Colon (tissue), 2 donors: ENCODE data around the gene SEMA3D.

Experiments used
- FAIRE-seq: peaks from 2 replicates; lab custom pipeline; 2012; peaks lifted over from hg19 to GRCh38; lab: Jason Lieb, UNC
- donor health status: control.
- donor health status: control.

SEMA3D gene

DNA sequence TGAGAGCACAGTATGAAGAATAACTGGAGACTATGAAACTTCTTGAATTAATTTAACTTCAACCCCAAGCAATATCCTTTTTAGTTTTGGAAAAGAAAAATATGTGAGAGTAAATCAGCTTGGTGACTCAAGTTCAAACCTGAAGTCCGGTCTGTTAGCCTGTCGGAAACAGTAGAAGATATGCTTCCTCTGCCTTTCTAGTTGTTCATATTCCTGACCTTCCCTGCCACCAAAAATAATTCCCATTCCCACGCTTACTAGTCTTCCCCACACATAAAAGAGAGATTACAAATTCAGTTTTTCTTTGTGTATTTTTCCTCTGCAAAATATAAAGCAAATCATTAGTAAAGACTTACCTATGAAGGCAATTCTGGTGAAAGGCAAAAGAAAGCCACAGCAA is 3.6 kb downstream of the SEMA3D start:
- no peak for FAIRE-seq

DNA sequence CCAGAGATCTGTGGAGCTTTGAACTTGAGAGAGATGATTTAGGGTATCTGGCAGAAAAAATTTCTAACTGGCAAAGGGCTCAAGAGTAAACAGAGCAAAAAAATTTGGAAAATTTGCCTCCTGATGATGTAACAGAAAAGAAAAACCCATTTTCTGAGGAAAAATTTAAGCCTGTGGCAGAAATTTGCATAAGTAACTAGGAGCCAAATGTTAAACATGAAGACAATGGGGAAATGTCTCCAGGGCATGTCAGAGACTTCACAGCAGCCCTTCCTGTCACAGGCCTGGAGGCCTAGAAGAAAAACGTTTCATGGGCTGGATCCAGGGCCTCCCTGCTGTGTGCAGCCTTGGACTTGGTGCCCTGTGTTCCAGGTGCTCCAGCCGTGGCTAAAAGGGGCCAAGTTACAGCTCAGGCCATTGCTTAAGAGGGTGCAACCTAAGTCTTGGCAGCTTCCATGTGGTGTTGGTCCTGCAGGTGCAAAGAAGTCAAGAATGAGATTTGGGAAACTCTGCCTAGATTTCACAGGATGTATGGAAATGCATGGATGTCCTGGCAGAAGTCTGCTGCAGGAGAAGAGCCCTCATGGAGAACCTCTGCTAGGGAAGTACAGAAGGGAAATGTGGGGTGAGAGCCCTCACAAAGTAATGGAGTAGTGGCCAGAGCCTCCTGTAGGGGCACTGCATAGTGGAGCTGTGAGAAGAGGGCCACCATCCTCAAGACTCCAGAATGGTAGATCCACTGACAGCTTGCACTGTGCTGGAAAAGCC is 8.1 kb downstream of the SEMA3D start:
- no peak for FAIRE-seq

DNA sequence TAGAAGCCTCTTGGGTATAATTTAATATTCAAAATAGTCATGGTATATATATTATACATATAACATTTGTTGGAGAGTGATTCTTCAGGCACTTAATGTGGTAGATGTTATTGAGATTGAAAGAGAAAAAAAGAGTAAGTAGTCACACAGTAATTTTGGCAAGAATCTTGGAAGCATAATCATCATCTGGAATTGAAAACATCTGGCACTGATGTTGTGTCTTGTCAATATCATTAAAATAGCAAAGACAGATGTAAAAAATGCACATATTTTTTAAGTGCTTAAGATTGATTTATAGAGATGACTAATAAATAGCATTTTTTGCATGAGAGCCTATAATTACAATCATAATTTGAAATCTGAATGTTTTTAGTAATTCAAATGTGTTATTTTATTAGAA is 9.5 kb downstream of the SEMA3D start:
- no peak for FAIRE-seq

DNA sequence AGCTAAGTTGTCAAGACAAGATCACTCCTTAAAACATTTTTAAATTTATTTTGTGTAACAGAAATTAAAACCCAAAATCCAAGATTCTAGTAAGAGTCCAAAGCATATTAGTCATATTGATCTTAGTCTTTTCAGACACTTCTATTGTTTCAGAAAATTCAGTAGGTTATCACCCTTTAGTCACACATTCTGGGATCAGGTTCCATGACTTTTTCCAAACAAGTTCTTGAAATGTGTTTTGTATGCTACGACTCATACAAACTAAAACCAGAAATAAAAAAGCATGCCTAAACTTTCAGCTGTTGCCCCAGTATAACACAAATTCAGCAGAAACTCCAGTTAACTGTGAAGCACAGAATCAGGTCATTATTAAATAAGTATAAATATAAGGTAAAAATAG is 10.7 kb downstream of the SEMA3D start:
- FAIRE-seq, result no peak

DNA sequence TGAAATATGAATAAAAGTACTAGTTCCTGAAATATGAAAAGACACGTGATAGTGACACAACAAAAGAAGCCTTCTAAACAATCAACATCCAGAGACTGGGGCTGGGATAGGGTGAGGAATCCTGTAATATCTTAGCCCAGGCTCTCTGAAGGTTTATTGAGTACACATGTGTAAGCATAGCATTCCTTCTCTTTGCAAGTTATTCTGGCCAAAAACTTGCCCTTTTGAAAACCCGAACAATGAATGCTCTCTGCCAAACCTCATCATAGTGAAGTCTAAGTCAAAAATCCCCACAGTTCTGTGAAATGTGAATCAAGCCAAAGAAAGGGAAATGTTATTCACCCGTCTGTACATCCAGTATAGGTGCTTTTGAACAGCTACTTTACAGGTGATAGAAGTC is 11.6 kb downstream of the SEMA3D start:
- FAIRE-seq, result no peak

DNA sequence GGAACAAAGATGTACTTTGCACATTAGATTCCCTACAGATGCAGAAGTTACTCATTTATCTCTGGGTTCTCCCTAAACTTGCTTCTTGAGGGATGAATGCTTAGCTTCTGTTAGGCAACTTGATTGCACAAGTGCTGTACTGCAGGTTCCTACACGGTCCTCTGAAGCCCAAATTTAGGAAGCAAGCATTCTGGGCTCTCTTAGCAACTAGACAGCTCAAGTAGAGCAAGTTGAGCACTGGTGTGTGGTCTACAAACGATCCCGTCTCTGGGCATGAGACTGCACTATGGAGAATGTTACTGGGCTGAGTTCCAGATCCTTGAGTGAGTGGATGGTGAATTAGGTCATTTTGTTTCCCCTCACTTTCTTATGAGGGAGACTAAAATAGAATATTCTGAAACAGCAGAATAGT is 14.3 kb downstream of the SEMA3D start:
- no peak for FAIRE-seq

DNA sequence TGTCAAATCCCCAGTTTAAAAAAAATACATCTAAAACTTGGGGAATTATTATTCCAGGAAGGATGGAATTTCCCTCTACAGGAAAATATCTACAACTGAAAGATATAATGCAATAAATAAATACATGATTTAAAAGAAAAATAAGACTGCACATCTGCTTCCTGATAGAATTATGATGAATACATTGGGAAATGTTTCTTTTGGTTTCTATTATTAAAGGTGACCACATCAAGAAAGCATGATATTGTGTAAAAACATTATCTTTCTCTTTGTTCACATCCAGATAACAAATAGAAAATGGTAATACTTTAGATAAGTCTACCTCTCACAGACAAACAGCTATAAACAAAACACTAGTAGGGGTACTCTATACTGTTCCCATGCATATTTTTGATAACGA is 19.2 kb downstream of the SEMA3D start:
- no peak for FAIRE-seq

DNA sequence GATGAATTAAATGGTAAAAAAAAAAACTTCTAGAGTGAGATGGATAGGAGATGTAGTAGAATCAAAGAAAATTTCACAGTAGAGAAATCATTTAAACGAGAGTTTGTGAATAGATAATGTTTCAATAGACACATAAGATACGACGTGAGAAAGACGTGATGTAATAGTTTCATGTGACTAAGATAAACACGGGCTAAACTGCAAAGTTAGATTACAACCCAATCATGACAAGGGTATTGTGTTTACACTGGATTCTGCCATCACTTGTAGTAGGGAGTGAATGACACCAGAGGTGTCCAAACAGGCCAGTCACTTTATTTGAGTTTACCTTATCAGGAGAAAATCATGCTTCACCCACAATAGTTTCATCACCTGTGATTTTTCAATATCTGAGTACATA is 21.6 kb downstream of the SEMA3D start:
- FAIRE-seq, result no peak

DNA sequence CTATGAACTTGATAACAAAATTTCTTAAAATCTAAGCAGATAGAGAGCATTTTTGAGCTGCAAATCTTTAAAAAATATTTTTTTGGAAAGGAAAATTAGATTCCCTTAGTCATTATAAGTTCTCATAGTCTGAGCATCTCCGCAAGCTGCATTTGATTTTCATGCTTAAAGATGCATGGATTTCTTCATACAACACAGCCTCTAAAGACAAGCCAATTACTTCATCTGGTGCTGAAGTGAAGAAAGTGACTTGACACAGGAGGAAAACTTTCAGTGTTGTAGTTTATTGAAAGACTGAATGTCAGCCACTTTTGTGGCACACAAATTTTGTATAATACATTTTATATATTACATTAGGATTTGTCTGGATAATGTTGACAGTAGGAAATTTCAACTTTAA is 22.5 kb downstream of the SEMA3D start:
- FAIRE-seq, result no peak

DNA sequence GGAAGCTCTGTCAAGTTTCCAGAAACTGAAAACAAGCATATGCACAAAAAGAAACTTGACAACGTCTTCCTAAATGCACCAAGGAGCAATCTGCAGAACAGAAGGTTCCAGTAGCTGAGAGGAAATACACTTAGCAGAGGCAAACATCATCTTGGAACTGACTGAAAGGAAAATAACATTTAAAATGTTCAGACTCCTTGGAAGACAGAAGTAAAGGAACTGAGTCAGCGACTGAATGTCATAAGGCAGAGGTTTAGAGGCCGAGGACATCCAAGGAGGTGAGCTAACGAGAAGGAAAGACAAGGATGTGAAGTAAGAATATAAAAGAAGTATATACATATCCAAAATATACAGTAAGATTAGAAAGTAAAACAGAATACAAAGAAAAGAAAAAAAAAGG is 24.1 kb downstream of the SEMA3D start:
- no peak for FAIRE-seq

DNA sequence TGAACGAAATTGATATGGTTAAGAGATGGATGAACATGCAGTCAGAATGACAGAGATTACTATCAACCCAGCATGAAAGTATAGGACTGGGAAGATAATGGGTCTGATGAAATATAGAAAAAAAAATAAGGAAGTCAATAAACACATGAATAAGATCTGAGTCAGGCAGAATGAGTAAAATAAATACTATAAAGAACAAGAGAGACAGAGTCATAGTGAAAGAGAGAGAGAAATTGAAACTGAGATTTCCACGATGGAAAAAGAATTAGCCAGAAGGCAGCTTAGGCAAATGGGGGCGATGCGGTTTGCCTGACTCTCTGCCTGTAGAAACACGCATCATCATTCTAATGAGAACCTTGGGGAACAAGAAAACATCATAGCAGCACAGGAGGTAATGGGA is 26.6 kb downstream of the SEMA3D start:
- FAIRE-seq, result no peak

DNA sequence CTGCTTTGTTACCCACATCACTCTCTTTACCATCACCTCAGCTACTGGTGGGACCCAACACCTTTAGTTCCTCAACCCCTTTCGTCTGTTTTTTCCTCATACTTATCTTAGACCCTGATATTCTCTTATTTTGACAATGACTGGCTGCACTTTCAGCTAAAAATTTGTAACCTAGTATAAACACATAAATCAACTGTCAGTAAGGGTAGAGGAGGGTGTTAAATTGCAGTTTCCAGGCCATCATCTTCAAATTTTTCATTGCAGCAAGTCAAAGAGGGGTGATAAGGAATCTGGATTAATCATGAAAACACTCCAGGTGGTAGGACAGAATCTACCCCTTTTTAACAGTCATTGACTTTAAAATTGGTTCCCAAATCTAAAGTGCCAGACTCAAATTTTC is 27.9 kb downstream of the SEMA3D start:
- FAIRE-seq, result no peak

DNA sequence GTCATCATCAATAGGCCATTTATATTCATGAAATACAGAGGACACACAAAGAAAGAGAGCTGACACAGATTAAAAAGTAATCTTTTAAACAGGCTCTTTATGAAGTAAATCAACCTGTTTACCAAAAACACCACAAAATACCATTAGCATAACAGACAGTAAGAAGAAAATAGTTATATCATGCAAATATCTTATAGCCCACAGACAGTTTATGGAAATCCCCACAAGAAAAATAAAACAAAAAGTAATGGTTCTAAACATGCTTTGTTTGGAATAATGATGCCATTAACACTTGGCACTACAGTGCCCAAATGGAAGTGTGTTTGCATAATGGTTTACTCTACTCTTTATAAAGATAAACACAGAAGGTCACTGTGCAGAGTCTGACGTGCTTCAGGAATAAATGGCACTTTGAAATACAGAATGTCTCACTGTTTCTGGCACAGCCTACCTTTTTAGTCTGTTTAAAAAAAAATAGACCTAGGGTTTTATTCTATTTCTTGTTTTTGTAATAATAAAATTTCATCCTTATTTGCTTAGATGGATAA is 30.1 kb downstream of the SEMA3D start:
- no peak for FAIRE-seq

DNA sequence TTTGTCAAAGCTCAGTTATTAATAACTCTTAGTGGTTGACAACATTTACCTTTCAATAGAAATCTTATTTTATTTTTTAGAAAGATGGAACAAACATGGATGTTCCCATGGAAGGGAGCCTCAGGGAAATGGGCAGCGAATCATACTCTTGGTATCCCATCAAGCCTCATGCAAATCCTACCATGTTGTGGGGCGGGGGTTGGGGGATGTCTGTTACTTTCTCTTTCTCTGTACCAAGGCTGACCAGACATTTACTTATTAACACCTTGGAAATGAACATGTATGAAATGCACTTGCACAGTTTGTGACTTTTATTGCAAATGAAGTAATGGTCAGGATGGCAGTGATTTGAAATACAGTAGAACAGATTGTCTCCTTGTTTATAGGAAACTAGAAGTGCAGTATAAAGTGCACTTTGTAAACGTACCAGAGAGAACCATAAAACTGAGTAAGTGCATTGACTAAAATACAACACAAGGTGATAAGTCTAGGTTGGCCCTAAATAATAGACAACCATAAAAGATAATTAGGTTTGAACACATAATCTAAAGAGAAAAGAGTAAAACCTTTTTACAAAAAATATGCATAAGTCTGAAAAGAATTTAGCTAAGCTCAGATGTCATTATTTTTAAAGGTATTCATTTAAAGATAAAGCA is 32.4 kb downstream of the SEMA3D start:
- no peak for FAIRE-seq

DNA sequence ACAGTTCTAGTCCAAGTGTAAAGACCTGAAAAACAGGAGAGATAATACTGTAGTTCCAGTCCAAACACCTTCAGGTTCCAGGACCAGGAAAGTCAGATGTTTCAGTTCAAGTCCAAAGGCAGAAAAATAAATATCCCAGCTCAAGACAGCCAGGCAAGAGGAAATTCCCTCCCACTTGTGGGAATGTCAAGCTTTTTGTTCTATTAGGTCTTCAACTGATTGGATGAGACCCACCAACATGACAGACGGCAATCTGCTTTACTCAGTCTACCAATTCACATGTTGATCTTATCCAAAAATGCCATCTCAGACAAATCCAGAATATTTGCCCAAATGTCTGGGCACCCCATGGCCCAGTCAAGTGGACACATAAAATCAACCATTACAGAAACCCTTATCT is 33.1 kb downstream of the SEMA3D start:
- no peak for FAIRE-seq

DNA sequence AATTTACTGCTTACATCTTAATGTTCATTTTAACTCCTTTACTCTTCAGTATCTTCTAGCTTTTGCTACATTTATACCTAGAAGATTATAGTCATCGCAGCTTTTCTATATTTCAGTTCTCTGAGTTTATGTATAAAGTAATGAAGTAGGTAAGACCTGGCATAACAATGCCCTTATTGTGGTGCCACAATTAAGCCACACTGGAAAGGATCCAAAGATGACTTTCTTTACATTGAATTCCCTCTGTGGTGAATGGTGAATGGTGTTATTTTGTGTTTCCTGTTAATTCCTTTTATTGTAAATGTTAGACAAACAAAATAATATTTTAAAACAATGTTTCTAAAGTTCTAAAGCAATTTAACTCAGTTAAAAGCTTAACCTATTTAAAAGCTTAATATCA is 36.2 kb downstream of the SEMA3D start:
- no peak for FAIRE-seq

DNA sequence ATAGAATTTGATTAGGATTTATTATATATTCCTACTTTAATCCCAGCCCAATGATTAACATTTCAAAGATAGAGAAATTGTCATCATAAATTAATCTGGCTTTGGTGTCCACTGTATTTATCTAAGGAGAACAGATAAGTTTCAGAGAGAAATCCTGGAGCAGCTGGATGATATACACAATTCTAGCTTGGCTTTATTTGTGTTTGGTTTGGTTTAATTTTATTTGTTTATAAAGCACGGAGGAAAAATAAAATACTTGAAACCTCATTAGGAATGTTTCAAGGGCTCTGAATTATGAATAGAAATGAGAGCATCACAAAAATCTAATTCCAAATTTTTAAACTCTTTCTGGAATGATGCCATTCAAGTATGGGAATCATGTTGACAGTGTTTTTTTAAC is 42.1 kb downstream of the SEMA3D start:
- FAIRE-seq, result no peak

DNA sequence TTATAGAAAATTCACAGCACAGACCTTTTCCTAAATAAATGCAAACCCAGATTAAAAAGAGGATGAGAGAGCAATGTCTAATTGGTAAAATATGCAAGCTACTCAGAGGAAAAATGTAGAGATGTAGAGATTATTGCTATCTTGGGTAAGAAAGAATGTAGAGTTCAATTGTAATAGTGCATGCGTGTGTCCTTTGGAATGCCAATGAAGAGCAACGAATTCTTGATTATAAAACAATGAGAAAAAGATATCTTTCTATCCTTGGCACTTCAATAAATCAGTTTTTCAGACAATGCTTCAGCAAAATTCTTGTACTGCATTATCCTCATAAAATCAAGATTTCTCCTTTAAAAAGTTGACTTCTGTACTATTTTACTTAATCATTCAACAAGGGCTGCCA is 50.9 kb downstream of the SEMA3D start:
- no peak for FAIRE-seq

DNA sequence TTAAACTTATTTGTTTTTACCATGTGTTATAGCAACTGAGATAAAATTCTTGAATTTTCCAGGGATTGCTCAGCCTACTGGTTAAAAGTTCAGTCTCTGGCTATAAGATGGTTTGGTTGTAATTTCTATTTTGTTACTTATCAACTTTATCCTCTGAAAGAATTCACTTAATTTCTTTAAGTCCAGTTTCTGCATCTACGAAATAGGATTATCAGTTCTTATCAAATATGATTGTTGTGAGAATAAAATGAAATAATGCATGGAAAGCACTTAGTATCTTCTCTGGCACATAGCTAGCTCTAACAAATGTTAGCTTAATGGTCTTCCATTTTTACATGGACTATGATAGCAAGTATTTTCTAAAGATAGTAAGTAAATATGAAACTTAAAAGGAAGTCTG is 53.3 kb downstream of the SEMA3D start:
- no peak for FAIRE-seq

DNA sequence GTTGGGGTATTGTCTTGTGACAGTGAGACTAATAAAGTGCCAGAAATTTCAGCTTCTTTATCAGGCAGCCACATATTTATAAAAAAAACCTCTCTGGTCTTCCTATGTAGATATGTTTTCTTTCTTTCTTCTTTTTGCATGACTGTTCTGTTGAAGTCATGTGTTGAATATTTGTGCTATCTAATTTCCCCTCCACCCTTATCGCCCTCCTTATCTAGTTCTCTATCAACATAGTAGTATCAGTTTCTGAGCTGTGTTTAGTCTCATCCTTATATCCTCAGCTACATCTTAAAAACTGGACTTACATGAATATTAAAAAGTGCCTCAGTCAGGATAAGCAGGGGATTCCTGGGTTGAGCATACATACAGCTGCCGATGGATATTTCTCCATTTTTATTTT is 53.9 kb downstream of the SEMA3D start:
- no peak for FAIRE-seq

DNA sequence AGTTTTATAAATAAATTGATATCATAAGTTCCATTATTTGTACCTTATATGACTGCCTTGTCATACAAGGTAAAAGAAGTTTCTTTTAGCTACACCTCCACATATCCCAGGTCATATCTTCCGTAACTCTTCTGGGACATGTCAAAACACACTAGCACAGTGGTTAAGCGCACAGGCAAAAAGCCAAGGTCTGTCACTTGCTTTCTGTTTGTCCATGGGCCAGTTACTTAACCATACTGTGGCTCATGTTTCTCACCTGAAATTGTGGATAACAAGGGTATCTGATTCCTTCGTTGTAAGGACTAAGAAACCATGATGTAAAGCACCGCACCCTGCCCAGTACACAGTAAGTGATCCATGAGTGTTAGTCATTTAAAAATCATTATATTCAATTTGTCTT is 56.2 kb downstream of the SEMA3D start:
- FAIRE-seq, result no peak

DNA sequence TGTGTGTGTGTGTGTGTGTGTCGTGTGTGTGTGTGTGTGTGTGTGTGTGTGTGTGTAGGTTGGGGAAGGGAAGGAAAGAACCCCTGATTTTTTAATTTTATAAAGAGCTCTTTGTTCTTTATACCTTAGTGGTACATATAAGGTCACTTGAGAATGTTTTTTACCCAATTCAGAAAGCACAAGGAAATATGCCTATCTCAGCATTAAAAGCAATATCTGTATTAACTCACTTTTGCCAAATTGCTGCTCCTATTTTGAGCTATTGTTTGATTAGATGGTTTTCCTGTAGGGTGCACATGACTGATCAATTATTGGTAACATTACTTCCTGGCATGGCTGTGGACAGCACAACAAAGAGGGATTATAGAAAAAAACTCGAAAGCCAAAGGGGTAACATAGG is 60.5 kb downstream of the SEMA3D start:
- no peak for FAIRE-seq

DNA sequence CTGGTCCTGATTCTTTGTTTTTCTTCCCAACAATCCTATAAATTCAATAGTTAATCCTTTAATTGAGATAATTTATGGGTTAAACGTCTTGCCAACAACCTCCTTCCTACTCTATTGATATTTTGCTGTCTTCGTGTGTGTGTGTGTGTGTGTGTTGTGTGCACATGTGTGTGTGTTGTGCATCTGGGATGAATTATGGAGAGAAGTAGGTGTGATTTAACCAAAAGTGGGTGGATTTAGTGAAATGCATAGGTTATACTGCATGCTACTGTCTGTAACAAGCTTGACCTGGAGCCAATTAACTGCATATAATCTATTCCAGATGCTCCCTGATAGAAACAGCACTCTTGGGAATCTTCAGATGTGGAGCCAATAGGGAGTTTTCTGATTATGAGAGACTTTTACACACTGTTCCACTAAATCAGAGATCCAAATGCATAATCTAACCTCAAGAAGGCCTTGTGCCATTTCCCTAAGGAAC is 61.2 kb downstream of the SEMA3D start:
- no peak for FAIRE-seq

DNA sequence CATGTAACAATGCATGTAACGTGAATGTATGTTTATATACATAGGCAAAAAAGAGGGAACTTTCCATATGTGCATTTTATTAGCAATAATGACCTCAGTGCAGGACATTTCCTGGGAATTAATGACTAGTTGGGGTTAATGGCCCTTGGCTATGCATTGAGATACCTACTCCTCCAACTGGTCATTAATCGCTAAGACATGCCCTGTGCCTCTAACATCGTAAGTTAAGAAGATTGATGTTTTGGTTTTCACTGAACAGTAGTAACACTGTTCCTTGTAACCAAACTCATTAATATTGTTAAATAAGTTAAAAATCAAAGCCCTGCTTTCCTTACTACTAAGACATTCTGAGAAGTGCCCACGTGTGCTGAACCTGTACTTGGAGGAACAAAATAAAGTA is 61.7 kb downstream of the SEMA3D start:
- no peak for FAIRE-seq
